Measurements from ENCODE around the gene UPB1.

GRCh38 chr22:24459911-24460310 is 35.2 kb upstream of the UPB1 start:
- no peak for TF ChIP-seq POLR2A (IDR thresholded peaks at IDR 0.05)
- TF ChIP-seq CTCF (IDR thresholded peaks at IDR 0.05) = no peak

All from Peyer's patch (tissue), 4 donors.